Activated T-cell treated with anti-CD3 and anti-CD28 coated beads for 4 hours (primary cell): ENCODE measurements around the gene RUNDC3A.

ENCODE experiments used
- DNase-seq: peaks from one replicate; pipeline ENCODE4 v3.0.0-alpha.2; 2020

Gene RUNDC3A

DNA sequence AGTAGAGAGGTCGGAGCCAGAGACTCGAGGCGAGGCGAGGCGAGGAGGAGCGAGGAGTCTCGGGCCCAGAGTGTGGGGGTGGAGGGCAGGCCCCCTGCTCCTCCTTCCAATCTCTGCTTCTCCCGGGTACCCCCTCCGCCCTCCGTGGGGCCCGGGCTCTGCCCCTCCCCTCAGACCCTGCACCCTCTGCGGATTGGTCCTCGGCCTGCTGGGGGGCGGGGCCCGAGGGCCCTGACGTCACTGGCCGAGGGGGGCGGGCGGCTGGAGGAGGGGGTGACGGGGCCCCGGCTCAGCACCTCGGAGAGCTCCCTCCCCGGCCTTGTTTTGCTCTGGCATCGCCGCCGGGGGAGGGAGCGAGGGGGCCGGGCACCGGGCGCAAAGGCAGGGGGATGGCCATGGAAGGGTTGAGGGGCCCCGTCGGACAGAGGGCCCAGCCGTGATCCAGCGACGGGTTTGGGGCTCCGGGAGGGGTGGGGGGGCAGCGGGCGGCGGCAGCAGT lies at the start of gene RUNDC3A:
Gene RUNDC3A (plus strand): TSS at position 282 of the 499 bp plus-strand sequence. CDS start 232 bp downstream, outside the sequence.
- peak; percentile 78 for DNase-seq

DNA sequence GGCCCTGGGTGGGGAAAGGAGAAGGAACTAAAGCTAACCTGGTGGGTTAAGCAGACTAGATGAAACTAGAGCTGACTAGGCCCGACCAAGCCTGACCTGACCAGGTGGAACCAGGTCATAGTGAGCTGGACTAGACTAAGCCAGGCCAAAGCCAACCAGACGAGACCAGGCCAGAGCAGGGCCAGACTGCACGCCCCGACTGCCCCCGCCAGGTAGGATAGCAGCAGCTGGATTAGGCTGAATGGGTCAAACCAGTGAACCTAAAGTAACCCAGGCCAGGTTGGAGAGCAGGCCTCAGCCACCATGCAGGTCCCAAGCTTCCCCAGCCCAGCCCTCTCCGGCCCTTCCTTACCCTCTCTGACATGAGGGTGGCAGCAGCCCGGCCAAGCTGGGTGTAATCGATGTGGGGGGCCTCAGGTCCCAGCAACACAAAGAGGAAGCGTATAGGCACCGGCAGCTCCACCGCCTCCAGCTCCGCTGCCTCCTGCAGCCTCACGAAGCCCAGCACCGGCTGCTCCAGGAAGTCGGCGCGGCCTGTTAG lies 49.5 kb upstream of the RUNDC3A start:
- DNase-seq: no peak

DNA sequence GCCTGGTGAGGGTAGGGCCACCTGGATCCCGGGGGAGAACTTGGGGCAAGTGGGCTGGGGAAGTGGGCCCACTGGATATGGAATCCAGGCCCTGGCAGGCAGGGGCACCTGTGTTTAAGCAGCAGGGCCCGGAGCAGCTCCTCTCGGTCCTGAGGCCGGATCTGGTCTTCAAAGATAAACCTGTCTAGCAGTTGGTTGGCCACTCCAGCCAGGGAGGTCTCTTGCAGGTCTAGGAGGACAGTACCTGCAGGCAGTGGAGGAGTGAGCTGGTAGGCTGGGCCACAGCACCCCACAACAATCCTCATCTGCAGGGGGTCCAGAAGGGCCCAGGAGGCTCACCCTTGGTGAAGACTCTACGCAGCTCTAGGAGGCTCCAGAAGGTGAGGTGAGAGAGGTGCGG lies 48.1 kb upstream of the RUNDC3A start:
- DNase-seq: no peak

DNA sequence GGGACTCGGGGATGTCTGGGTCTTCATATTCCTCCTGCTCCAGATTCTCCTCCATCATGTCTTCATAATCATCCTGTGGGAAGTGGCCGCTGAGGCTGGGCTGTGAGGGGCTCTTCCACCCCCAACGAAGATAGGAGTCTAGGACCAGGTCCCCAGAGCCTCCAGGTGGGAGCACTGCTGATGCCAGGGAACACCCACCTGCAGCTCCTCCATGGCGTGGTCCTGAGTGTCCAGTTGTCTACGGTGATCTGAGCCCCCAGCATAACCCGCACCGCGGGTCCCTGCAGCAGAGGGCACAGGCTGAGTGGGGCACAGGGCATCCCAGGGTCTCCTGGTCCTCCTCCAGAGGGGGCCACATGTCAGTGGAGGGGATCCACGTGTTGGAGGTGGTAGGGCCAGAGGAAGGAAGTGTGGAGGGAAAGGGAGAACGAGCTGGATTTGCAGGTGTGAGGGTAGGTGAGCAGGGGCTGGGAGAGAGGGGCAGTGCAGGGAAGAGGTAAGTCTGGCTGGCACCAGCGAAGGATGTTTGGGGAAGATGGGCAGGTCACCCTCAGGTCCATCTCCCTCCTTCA lies 45.7 kb upstream of the RUNDC3A start:
- no peak for DNase-seq

DNA sequence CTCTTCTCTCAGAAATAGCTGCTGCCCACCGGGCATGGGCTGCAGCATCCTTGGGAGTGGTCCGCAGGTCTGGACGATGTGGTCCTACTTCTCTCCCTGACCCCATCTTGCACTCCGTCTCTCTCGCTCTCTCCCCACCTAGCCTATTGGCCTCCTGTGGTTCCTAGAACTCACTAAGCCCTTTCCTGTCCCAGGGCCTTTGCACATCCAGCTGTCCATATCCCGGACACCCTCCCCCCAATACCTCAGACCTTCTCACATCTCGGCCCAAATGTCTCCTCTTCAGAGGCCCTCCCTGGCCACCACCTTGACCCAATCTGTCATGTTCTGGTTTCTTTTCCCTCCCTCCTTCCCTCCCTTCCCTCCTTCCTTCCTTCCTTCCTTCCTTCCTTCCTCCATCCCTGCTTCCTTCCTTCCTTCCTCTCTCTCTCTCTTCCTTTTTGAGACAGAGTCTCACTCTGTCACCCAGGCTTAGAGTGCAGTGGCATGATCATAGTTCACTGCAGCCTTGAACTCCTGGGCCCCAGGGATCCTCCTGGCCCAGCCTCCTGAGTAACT lies 45.0 kb upstream of the RUNDC3A start:
- no peak for DNase-seq

DNA sequence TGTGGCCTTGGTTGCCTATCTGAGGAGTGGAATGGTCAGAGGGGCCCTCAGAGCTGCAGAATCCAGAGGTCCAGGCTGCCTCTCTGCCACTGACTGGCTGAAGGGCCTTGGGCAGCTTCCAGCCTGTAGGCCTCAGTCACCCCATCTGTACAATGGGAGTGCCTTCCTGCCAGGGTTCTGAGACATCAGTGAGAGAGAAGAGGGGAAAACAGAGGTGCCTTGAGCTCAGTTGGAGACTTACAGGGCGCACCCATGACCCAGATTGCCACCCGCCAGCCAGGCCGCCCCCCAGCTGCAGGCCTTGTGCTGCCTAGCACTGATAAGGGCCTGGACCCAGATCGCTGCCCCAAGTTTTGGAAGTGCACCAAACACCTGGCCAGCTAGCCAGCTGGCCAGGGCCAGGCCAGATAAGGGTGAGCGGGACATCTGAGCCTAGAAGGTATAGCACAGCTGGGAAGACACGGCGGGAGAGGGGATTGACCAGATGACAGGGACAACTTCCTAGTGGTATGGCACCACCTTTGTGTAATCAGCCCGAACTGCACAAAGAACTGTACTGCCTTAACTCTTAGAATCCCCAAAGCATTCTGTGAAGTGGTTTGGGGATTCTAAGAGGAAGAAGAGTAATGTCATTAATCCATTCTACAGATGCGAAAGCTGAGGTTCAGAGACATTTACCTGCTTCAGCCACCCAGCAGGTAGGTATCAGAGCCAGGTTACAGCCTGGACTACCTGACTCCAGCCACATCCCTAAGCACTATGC lies 41.8 kb upstream of the RUNDC3A start:
- no peak for DNase-seq

DNA sequence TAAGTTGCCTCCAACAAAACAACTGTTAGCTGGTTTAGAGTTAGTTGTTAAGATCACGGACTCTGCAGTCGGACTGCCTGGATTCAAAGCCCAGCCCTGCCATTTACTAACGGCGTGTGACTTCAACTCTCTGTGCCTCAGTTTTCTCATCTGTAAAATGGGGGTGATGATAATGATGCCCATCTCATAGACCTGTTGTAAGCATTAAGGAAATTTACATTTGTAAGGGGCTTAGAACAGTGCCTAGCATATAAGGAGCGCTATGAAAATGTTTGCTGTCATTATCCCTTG lies 41.3 kb upstream of the RUNDC3A start:
- DNase-seq: no peak

DNA sequence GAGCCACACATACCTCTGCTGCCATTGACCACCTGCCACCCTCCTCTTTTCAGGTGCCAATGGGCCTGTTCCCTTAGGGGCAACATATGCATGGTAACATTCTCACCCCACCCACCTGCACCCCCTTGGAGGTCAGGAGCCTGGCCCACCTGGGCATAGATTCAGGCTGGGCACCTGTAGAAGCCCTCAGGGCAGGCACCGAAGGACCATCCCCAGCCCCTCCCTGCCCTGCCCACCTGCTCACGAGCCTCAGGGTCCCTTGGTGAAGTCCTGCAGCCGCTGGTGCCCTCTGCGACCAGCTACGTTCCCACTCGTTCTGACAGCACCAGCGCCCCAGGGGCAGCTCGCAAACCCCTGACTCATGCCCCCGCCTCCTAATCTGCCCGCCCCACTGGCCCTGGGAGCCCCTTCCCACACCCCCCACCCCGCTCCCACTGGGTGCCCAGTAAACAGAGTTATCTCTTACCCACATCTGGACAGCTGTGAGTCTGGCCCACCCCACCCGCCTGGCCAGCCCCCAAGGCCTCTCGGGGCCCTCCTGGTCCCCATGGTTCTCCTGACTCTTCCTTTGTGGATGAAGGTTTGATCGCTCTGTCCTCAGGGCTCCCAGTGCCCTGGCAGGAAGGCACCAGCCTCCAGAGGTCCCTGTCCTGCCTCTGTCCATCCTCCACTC lies 40.4 kb upstream of the RUNDC3A start, which contains the start of gene SLC4A1:
Gene SLC4A1 (minus strand): TSS at position 318 of the 673 bp plus-strand sequence. CDS start 5,269 bp downstream, outside the sequence.
- no peak for DNase-seq

DNA sequence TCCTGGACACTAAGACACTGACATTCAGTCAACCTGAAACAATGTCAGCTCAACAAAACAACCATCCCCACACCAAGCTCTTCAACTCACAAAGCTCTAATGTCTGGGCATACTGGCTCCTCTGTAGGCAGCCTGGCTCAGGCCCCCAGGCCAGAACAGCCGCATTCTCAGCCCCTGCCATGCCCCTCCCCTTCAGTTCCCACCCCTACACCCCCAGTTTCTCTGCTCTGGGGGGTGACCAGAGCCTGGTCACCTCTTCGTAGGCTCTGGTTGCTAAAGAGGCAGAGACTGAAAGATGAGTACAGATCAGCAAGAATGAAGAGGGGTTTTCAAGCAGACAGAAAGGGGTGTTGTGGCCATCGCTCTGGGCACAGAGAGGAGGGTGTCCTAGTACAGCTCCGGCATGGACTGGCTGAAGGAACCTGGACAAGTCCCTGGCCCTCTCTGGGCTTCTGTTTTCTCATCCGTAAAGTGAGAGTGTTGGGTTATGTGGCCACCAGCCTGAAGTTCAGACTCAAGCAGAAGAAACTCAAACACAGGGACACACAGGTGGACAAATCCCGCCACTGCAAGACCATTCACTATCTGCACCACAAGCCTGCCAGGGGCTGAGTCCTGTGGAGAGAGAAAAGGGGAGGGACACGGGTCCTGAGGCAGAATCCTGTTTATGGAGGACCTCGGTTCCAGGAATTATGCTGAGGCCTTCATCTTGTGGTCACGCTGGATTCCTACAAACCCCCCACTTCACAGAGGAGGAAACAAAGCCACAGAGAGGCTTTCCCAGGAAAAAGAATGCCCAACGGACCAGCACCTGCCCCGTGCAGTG lies 39.5 kb upstream of the RUNDC3A start:
- no peak for DNase-seq

DNA sequence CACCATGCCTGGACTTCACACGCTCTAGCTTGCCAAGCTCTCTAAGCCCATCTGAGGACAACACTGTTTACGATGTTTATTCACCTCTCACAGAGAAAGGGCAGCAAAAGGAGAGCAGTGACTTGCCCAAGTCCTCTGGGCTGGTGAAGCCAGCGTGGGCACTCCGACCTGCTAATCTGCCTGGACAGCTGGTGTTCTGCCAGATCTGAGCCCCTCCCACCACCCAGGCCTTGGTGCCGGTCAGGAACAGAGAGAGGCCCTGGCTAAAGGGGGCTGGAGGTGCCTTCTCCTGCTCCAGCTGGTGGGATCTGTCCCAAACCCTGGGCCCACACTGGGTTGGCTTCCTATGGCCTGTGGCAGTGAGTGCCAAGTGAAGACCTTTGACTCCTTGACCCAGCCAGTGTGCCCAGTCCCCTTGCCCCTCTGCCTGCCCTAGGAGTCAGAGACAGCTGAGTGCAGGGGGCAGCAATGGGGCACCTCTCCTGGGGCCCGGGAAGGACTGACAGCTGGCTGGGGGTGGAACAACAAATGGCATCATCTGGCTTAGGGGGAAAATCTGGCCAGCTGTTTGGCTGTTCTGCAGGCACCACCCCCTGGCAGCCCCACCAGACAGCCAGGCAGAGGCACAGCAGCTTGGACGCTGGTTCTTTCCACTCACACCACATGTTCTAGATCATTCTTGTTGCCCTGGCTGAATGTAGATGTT lies 38.7 kb upstream of the RUNDC3A start:
- no peak for DNase-seq

DNA sequence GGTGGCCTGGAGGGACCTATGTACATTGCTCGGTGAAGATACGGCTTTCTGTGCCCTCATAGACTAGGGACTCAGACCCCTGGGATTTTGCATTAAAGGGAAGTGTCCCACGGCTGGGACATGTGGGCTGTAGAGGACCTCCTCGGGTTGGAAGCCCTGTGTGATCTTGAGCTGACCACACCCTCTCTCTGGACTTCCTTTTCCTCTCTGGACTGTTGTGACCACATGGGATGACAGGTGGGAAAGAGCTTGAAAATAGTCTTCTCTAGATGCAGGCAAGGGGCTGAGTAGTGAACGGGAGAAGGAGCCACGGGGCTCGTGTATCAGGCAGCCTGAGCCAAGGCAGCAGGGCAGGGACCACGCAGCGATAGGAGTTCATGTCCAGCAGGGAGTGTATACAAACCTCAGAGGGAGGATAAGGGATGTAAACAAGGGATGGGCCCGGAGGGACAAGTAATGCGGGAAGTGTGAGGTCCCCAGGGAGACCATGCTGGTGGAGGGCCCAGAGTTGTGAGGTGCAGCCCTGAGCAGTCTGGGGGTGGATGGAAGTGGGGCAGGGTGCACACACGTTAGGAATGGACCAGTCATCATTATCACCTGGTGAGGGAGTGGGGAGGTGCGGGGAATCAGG lies 36.0 kb upstream of the RUNDC3A start:
- DNase-seq: no peak

DNA sequence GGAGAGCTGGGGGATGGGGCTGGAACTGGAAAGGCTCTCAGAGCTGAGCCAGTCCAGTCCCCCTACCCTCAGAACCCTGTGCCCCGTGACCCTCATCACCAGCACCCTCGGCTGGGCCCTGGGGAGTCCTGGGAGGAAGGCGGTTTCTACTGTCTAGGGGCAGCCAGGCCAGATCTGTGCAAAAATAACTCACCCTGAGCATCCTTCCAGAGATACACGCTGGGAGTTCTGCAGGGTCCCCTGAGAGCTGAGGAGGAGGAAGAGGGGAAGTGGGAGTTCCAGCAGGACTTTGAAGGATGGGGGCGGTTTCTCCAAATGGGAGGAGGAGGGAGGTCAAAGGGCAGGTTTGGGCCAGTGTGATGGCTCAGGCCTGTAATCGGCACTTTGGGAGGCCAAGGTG lies 35.4 kb upstream of the RUNDC3A start:
- DNase-seq: no peak

DNA sequence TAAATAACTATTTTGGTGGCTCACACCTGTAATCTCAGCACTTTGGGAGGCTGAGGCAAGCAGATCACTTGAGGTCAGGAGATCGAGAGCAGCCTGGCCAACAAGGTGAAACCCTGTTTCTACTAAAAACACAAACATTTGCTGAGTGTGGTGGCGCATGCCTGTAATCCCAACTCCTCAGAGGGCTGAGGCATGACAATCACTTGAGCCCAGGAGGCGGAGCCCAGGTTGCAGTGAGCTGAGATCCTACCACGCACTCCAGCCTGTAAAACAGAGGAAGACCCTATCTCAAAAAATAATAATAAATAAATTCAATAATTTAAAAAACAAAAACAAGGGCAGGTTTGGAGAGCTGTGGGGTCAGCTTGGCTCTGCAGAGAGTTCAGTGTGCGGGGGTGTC lies 34.8 kb upstream of the RUNDC3A start:
- no peak for DNase-seq

DNA sequence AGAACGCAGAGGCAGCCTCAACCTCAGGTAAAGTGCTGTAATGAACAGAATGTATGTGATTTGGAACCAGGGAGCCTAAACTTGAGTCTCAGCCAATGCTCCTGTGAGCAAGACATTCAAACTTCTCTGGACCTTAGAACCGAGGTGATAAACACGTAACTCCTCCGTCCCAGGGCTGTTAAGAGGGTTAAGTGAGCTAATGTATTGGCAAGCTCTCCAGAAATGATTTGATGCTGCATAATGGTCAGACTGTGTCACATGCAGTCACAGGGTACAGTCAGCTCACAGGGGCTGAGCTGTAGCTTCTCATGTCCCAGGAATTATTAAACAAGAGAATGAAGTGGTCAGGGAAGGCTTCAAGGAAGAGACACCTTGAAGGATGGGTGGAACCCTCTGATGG lies 30.4 kb upstream of the RUNDC3A start:
- DNase-seq: no peak

DNA sequence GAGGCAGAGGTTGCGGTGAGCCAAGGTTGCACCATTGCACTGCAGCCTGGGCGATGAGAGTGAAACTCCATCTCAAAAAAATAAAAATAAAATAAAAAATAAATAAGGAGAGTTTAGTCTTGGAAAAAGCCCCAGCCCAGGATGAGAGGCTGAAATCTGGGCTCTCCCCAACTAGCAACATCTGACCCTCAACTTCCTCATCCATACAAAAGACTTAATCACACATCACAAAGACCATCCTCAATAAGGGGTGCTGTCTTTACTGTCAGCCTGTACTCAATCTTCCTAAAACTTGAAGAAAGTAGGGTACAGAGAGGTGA lies 29.1 kb upstream of the RUNDC3A start:
- DNase-seq: no peak

DNA sequence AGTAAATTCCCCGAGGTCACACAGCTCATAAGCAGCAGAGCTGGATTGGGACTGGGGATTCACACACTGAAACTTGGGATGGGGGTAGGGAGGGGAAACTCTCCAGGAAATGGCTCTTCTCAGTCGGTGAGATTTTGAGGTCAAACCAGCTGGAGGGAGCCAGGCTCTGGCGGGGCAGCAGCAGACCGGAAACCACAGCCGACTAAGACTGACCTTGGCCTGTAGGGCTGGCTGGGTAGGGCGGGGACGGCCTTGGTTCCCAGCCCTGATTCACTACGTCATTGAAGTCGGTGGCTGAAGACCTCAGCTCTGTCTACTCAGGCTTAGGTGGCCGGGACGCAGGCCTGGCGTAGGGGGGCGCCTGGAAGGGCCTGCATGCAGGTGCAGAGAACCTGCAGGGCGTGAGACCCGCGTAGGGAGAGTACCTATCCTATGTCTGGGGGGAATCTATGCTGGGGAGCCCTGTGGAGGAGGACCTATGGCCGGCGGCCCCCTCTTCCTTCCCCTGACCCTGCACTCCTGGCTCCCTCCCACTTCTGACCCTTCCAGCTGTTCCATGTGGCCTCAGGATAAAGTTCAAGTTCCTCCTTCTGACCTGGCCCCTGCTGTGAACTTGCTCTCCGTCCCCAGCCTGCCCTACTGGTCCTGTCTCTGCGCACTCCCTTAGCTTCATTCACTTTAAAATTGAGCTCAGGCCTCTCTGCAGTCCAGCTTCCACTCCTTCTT lies 28.6 kb upstream of the RUNDC3A start:
- no peak for DNase-seq

DNA sequence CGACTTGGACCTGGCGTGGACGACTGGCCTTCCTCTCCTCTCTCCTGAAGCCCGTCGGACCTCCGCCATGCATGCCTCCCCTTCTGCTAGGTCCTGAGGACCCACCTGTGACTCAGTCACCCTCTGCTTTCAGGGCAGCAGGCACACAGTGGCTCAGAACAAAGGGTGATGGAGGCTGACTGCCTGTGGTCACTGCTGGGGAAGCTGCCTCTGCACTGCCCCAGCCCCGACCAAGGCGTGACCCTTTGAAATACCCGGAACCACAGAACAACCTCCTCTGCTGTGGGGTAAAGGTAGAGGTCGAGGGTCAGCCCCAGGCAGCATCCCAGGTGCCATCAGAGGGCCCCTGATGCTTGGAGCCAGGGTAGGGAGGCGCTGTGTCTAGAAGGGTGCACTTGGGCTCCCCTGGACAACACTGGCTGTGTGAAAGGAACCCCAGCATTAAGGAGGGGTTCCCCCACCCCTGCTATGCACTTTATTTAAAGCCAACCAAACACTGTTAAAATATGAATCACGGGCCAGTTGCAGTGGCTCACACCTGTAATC lies 27.9 kb upstream of the RUNDC3A start:
- no peak for DNase-seq

DNA sequence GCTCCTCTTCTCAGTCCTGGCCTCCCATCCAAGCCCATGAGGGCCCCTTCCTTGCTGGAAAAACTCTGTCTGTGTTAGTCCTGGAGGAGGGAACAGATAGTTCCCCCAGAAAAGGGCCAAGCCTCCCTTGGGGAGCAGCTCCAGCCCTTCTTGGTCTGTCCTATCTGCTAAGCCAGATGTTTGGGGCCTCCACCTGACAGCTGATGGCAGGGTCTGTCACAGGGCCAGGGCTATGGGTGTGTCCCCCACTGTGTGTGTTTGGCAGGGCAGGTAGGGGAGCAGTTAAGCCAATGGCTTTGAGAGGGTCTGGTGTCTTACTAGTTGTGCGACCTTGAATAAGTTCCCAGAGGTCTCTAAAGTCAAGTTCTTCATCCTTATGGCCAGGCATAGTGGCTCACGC lies 26.8 kb upstream of the RUNDC3A start:
- no peak for DNase-seq

DNA sequence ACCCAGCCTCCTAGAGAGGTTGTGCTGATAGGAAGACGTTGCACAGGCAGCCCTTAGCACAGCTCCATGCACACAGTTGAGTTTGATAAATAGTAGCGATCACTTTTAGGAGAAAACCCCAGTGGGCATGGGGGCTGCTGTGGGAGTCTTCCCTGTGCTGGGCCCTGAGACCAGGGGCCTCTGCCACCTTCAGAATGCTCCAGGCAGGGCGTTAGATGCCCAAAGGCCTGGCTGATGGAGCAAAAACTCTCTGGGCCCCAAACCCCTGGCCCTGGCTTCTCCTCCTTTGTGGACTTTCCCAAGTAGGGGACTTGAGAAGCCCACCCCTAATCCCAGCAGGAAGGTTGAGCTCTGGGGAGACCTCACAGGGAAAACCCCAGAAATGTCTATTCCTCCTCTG lies 26.1 kb upstream of the RUNDC3A start:
- DNase-seq: no peak

DNA sequence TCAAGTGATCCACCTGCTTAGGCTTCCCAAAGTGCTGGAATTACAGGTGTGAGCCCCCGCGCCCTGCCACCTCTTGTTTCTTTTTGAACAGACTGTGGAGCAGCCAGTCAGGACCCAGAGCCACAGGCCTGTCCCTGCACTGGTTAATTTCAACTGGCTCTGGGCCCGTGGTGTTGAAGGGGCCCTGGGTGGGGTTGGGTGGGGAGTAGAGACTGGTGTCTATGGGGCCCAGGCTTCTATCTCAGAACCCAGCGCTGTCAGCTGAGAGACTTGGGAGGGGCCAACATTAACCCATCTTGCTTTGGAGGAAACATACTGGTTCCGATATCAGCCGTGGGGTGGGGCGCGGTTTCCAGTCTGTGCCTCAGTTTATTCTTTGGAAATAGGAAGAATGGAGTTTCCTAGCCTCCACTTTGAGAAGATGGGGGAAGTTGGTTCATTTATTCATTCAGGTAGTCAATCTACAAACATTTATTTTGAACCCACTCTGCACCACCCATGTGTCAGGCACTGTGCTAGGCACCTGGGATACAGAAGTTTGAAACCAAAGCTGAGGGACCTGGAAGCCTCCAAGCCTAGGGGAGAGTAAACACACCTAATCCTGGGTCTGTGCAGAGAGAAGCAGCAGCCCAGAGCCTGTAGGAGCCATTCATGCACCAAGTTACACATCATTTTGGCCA lies 24.9 kb upstream of the RUNDC3A start:
- DNase-seq: no peak
